Measurements from ENCODE around the gene GHRL. TPM values are rescaled to one million over a fixed set of nuclear protein-coding genes. Genes with fewer than 3 reads are reported as not detected.
A peak's percentile ranks its signal among the peaks of the same experiment; 100 is the strongest.

GHRL gene
- total RNA-seq, 2 experiments from 2014 or later, result 1.1 to 3.2 TPM

- no peaks in the 10 kb centered on the region for H3K9me3 ChIP-seq (ENCODE audit: control insufficient read depth in 1 of 2, insufficient read depth in 1 of 2, low read length in 2 of 2)
- Mint-ChIP-seq H3K9me3 (no peaks in the 10 kb centered on the region), H3K4me3 (no peak overlapping the region), H3K27me3 (no peaks in the 10 kb centered on the region), H3K4me1 (ENCODE audit: low read depth) (peaks cover 8% of the 10 kb centered on the region), H3K27ac (no peak overlapping the region), H3K36me3 (ENCODE audit: low read depth) (peaks cover 87% of the 10 kb centered on the region)
- ATAC-seq (ENCODE audit: poor library complexity) (no peak), DNase-seq (no peak)
- intact Hi-C loops (cut with DNase I, micrococcal nuclease), result no loop called here
- H3K27ac ChIP-seq (ENCODE audit: low read depth in 1 of 2, low read length in 2 of 2), result no peak overlapping the region
- POLR2A ChIA-PET, result no interaction called here
- TF ChIP-seq CTCF (IDR thresholded peaks at IDR 0.05), result no peak
- H3K36me3 ChIP-seq (ENCODE audit: insufficient read depth, low read length), result peaks cover 79% of the 10 kb centered on the region
- no peak overlapping the region for H3K4me3 ChIP-seq (ENCODE audit: low read length)
- no peaks in the 10 kb centered on the region for H3K27me3 ChIP-seq (ENCODE audit: control insufficient read depth in 1 of 2, insufficient read depth in 2 of 2, low read length in 2 of 2)
- peaks cover 5% of the 10 kb centered on the region for H3K4me1 ChIP-seq (ENCODE audit: insufficient read depth, low read length)
- CTCF ChIA-PET, result no interaction called here
Observed at GRCh38 chr3:10303105-10303504, 10.4 kb upstream of the GHRL start.

- peak overlapping the region; percentile 49 for H3K27ac Mint-ChIP-seq
- no peak overlapping the region for H3K27ac ChIP-seq (ENCODE audit: low read depth in 1 of 2, low read length in 2 of 2)
- ATAC-seq (ENCODE audit: poor library complexity), result no peak
Observed at GRCh38 chr3:10300087-10300486, 7.3 kb upstream of the GHRL start.

GRCh38 chr3:10299679-10300078 is 6.9 kb upstream of the GHRL start:
- peak overlapping the region; percentile 49 for H3K27ac Mint-ChIP-seq
- H3K4me3 ChIP-seq (ENCODE audit: low read length), result no peak overlapping the region
- ChIA-PET CTCF (no interaction called here), POLR2A (no interaction called here)
- peaks cover 5% of the 10 kb centered on the region for H3K4me1 ChIP-seq (ENCODE audit: insufficient read depth, low read length)
- no peak for TF ChIP-seq CTCF (IDR thresholded peaks at IDR 0.05)
- ATAC-seq (ENCODE audit: poor library complexity) (no peak), DNase-seq (no peak)
- no peaks in the 10 kb centered on the region for H3K27me3 ChIP-seq (ENCODE audit: control insufficient read depth in 1 of 2, insufficient read depth in 2 of 2, low read length in 2 of 2)
- no peaks in the 10 kb centered on the region for H3K9me3 Mint-ChIP-seq
- H3K9me3 ChIP-seq (ENCODE audit: control insufficient read depth in 1 of 2, insufficient read depth in 1 of 2, low read length in 2 of 2), result no peaks in the 10 kb centered on the region
- intact Hi-C loops (cut with DNase I, micrococcal nuclease), result no loop called here
- no peaks in the 10 kb centered on the region for H3K27me3 Mint-ChIP-seq
- H3K27ac ChIP-seq (ENCODE audit: low read depth in 1 of 2, low read length in 2 of 2), result no peak overlapping the region
- peaks cover 8% of the 10 kb centered on the region for H3K4me1 Mint-ChIP-seq (ENCODE audit: low read depth)
- H3K36me3 Mint-ChIP-seq (ENCODE audit: low read depth), result peaks cover 81% of the 10 kb centered on the region
- peaks cover 54% of the 10 kb centered on the region for H3K36me3 ChIP-seq (ENCODE audit: insufficient read depth, low read length)
- H3K4me3 Mint-ChIP-seq, result no peak overlapping the region

More at GRCh38 chr3:10300087-10300486, 7.3 kb upstream of the GHRL start:
- POLR2A ChIA-PET, result no interaction called here
- CTCF ChIA-PET, result no interaction called here
- Histone ChIP-seq H3K27me3 (ENCODE audit: control insufficient read depth in 1 of 2, insufficient read depth in 2 of 2, low read length in 2 of 2) (no peaks in the 10 kb centered on the region), H3K36me3 (ENCODE audit: insufficient read depth, low read length) (peaks cover 54% of the 10 kb centered on the region), H3K4me3 (ENCODE audit: low read length) (no peak overlapping the region), H3K4me1 (ENCODE audit: insufficient read depth, low read length) (peaks cover 5% of the 10 kb centered on the region), H3K9me3 (ENCODE audit: control insufficient read depth in 1 of 2, insufficient read depth in 1 of 2, low read length in 2 of 2) (no peaks in the 10 kb centered on the region)
- H3K4me1 Mint-ChIP-seq (ENCODE audit: low read depth), result peaks cover 8% of the 10 kb centered on the region
- no peak for TF ChIP-seq CTCF (IDR thresholded peaks at IDR 0.05)
- no peak overlapping the region for H3K4me3 Mint-ChIP-seq
- no peaks in the 10 kb centered on the region for H3K9me3 Mint-ChIP-seq
- no peaks in the 10 kb centered on the region for H3K27me3 Mint-ChIP-seq
- H3K36me3 Mint-ChIP-seq (ENCODE audit: low read depth), result peaks cover 81% of the 10 kb centered on the region
- intact Hi-C loops (cut with DNase I, micrococcal nuclease), result no loop called here
- no peak for DNase-seq
